ELF-1 (cell line): Measurements from ENCODE around the gene GSTO1.

Experiments used
- DNase-seq: peaks from one replicate; pipeline ENCODE4 v3.0.0-alpha.2; 2016; ENCODE audit warnings: low read depth, low spot score

Gene GSTO1

GRCh38 chr10:104303594-104304355 is 49.1 kb downstream of the GSTO1 start:
- DNase-seq = no peak

- no peak for DNase-seq
Measured at GRCh38 chr10:104304356-104304745, 49.7 kb downstream of the GSTO1 start.

- DNase-seq = no peak
Measured at GRCh38 chr10:104304927-104305326, 50.2 kb downstream of the GSTO1 start.

GRCh38 chr10:104306897-104307296 is 52.2 kb downstream of the GSTO1 start:
- DNase-seq = no peak

- DNase-seq = no peak
Measured at GRCh38 chr10:104307576-104308438, 53.1 kb downstream of the GSTO1 start.

- DNase-seq = no peak
Measured at GRCh38 chr10:104308439-104308903, 53.8 kb downstream of the GSTO1 start.

- no peak for DNase-seq
Measured at GRCh38 chr10:104309980-104310978, 55.6 kb downstream of the GSTO1 start.

GRCh38 chr10:104311184-104311720 is 56.6 kb downstream of the GSTO1 start:
- no peak for DNase-seq

GRCh38 chr10:104314591-104315485 is 60.1 kb downstream of the GSTO1 start:
- DNase-seq = no peak

- DNase-seq = no peak
Measured at GRCh38 chr10:104315486-104315921, 60.8 kb downstream of the GSTO1 start.

GRCh38 chr10:104316321-104317099 is 61.8 kb downstream of the GSTO1 start:
- DNase-seq = no peak
